Heart left ventricle (tissue), 16 donors: Measurements from ENCODE around the gene TMEM39A. TPM values are rescaled to one million over a fixed set of nuclear protein-coding genes. Genes with fewer than 3 reads are reported as not detected.
A peak's percentile ranks its signal among the peaks of the same experiment; 100 is the strongest.

Experiments used
- ATAC-seq, 4 donors: fragments of 200-7000 bp; cut with Tn5 transposase; one replicate each; pipeline ENCODE4 v1.9.1; 2020 to 2022; ENCODE audit warnings: moderate library complexity in 4 of 4, mild to moderate bottlenecking in 3 of 4, moderate number of reproducible peaks in 1 of 4
- DNase-seq, 5 donors: peaks; one replicate each; pipeline ENCODE4 v3.0.0-alpha.2; 2020
- H3K27ac ChIP-seq, 12 donors: fragments of 200-600 bp; sonication (generic) in 4 of 12; one replicate each; pipeline versions ENCODE4 v1.5.0 to v1.8.0; 2016 to 2022; ENCODE audit warnings: mild to moderate bottlenecking in 2 of 12
- H3K27me3 ChIP-seq, 9 donors: fragments of 200-600 bp; sonication (generic) in 2 of 9; one replicate each; pipeline versions ENCODE4 v1.5.1 to v1.8.0; 2016 to 2022; ENCODE audit warnings: mild to moderate bottlenecking in 3 of 9
- H3K36me3 ChIP-seq, 9 donors: fragments of 200-600 bp; sonication (generic) in 2 of 9; one replicate each; pipeline versions ENCODE4 v1.5.0 to v1.8.0; 2018 to 2022; ENCODE audit warnings: mild to moderate bottlenecking in 2 of 9
- H3K4me1 ChIP-seq, 12 donors: fragments of 200-600 bp; sonication (generic) in 4 of 12; one replicate each; pipeline versions ENCODE4 v1.5.0 to v1.8.0; 2016 to 2022; ENCODE audit warnings: mild to moderate bottlenecking in 3 of 12
- H3K4me3 ChIP-seq, 12 donors: fragments of 200-600 bp; sonication (generic) in 4 of 12; one replicate each; pipeline versions ENCODE4 v1.5.0 to v1.8.0; 2017 to 2022; ENCODE audit warnings: mild to moderate bottlenecking in 9 of 12, moderate library complexity in 4 of 12
- H3K9me3 ChIP-seq, 12 donors: fragments of 200-600 bp; sonication (generic) in 4 of 12; one replicate each; pipeline versions ENCODE4 v1.5.0 to v1.8.0; 2016 to 2022; ENCODE audit warnings: mild to moderate bottlenecking in 1 of 12
- POLR2A ChIP-seq, 2 donors: fragments of 450-650 bp; IDR thresholded peaks; one replicate each; pipeline ENCODE4 v1.6.1; 2017; ENCODE audit warnings: antibody characterized with exemption in 2 of 2, mild to moderate bottlenecking in 2 of 2, moderate library complexity in 2 of 2
- WGBS, 4 donors: extraction: QIAGEN DNeasy Blood & Tissue Kit in 2 of 4; methylation state at CpG; one replicate each; pipeline versions ENCODE4 v1.1.5 to v1.1.7; 2013 to 2018; 5-methylcytosine and 5-hydroxymethylcytosine counted together
- intact Hi-C, 10 donors: fragments of 100-400 bp; cut with DNase I; formaldehyde crosslinking; loops; one replicate each; pipeline versions ENCODE4 v1.11.1 to v1.14.2; 2022
- polyA plus RNA-seq, 2 donors: library from polyadenylated mRNA; stranded (reverse); fragments of 200-250 nt; gene quantifications; one replicate each; pipeline ENCODE4 v1.2.3, GENCODE V29; 2013
- total RNA-seq, 9 donors: library from RNA; depleted of rRNA in 2 of 9; stranded (reverse); fragments of >200 nt in 2 of 9; fragmentation: NEBNext Ultra II Directional in 3 of 9; extraction: Animal tissue kit (Norgen Biotek cat#: 25700) in 3 of 9; gene quantifications; one replicate each; pipeline versions ENCODE4 v1.1.0 to v1.2.4, GENCODE V29; 2016 to 2023
- TF ChIP-seq, protein P1 (sequence below), 12 donors: fragments of 200-600 bp; sonication (generic) in 4 of 12; IDR thresholded peaks; one replicate each; pipeline versions ENCODE4 v1.5.0 to v1.8.0; 2018 to 2022; ENCODE audit warnings: antibody characterized with exemption in 12 of 12, mild to moderate bottlenecking in 5 of 12
- donor health status: ischemic (EF 13 %, LVEDD 7.1; RV severe dilation, severe dysfunction).
- donor health status: healthy with polysubstance abuse.
- donor health status: DM: no; HTN: yes; CAD: no.
- donor health status: DM: no; HTN: no; CAD: no.
- donor health status: ischemic (EF 25% LVEDD 6.9; RV normal size, moderate dysfunction).
- donor health status: ischemic (EF 25% LVEDD 5.7; RV mildly dilated, moderate dysfunction).
- donor health status: healthy.
- donor health status: DM: yes; HTN: yes; CAD: no.
- donor health status: ischemic (EF 35%, LVEDD 5.7; RV mildly dilated, moderate dysfunction).
- donor health status: nonischemic (EF 11% LVEDD 7.7; RV severe dilation, severe dysfunction).
- donor health status: DM: yes; HTN: yes; CAD: no.
- donor health status: PGD.
- donor health status: ischemic (EF 29% LVEDD 5.4; RV normal size, mild dysfunction).
- donor health status: nonischemic (EF 23%, LVEDD 6.1; RV moderate dilation, normal function).

TMEM39A gene
- total and polyA plus RNA-seq, 11 donors, result 4.8 to 21.0 (median 15.6) TPM

GRCh38 chr3:119492128-119492527 is 28.7 kb upstream of the TMEM39A start:
- ATAC-seq, result no peak
- intact Hi-C loops, result loop anchor here in 2 of 10 donors (10.0 kb wide), 1 partner anchor 193 kb away; no protein-coding TSS in a partner anchor
- Histone ChIP-seq H3K4me3 (no peak overlapping the region), H3K27me3 (no peaks in the 10 kb centered on the region), H3K27ac (no peak overlapping the region), H3K4me1 (peaks cover 0 to 4% (median 0%) of the 10 kb centered on the region in 12 donors), H3K9me3 (no peaks in the 10 kb centered on the region), H3K36me3 (peaks cover 0 to 57% (median 30%) of the 10 kb centered on the region in 9 donors)
- TF ChIP-seq POLR2A (IDR thresholded peaks at IDR 0.05), result no peak
- TF ChIP-seq, protein P1, sequence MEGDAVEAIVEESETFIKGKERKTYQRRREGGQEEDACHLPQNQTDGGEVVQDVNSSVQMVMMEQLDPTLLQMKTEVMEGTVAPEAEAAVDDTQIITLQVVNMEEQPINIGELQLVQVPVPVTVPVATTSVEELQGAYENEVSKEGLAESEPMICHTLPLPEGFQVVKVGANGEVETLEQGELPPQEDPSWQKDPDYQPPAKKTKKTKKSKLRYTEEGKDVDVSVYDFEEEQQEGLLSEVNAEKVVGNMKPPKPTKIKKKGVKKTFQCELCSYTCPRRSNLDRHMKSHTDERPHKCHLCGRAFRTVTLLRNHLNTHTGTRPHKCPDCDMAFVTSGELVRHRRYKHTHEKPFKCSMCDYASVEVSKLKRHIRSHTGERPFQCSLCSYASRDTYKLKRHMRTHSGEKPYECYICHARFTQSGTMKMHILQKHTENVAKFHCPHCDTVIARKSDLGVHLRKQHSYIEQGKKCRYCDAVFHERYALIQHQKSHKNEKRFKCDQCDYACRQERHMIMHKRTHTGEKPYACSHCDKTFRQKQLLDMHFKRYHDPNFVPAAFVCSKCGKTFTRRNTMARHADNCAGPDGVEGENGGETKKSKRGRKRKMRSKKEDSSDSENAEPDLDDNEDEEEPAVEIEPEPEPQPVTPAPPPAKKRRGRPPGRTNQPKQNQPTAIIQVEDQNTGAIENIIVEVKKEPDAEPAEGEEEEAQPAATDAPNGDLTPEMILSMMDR (IDR thresholded peaks at IDR 0.05), result no peak
- 91 to 98% (median 94%) methylated on average over 2 of the region's 2 CpGs for WGBS, 4 donors
- no peak for DNase-seq

GRCh38 chr3:119490153-119490552 is 26.7 kb upstream of the TMEM39A start:
- DNase-seq (no peak), ATAC-seq (no peak)
- TF ChIP-seq POLR2A (IDR thresholded peaks at IDR 0.05), result no peak
- TF ChIP-seq, protein P1 (IDR thresholded peaks at IDR 0.05), result no peak
- Histone ChIP-seq H3K36me3 (peaks cover 2 to 77% (median 49%) of the 10 kb centered on the region in 9 donors), H3K27ac (no peak overlapping the region), H3K4me3 (no peak overlapping the region), H3K9me3 (no peaks in the 10 kb centered on the region), H3K4me1 (no peaks in the 10 kb centered on the region), H3K27me3 (no peaks in the 10 kb centered on the region)
- intact Hi-C loops, result loop anchor here in 2 of 10 donors (10.0 kb wide), 1 partner anchor 195 kb away; no protein-coding TSS in a partner anchor
- WGBS, 4 donors, result 87 to 97% (median 87%) methylated on average over 2 of the region's 2 CpGs

DNA sequence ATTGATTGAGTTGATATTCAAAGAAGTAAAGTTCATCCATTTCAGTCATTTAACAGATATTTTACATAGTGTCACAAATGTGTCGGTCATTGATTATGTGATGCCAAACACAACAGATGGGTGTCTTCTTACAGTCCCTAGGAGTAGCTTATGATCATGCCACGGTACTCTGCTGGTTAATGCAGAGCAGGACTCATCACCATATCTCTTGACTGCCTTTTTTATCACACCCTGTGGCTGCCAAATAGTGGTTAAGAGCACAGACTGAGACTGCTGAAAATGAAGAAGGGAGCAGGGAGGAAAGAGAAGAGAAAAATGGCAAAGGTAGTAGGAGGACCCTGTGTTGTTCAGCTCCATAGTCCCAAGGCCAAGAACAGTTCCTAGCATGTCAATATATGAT is 22.1 kb upstream of the TMEM39A start:
- H3K27ac ChIP-seq, result no peak overlapping the region
- no peaks in the 10 kb centered on the region for H3K9me3 ChIP-seq
- no peak for DNase-seq
- no peaks in the 10 kb centered on the region for H3K27me3 ChIP-seq
- TF ChIP-seq, protein P1 (IDR thresholded peaks at IDR 0.05), result no peak
- no peak for TF ChIP-seq POLR2A (IDR thresholded peaks at IDR 0.05)
- H3K4me1 ChIP-seq, result no peaks in the 10 kb centered on the region
- WGBS, 4 donors, result 74 to 82% (median 80%) methylated on average over 2 of the region's 2 CpGs
- ATAC-seq, result peak in 1 of 4 donors; percentile 36
- peaks cover 2 to 95% (median 67%) of the 10 kb centered on the region in 9 donors for H3K36me3 ChIP-seq
- intact Hi-C loops, result no loop called here
- H3K4me3 ChIP-seq, result no peak overlapping the region

- Histone ChIP-seq H3K36me3 (peaks cover 2 to 98% (median 80%) of the 10 kb centered on the region in 9 donors), H3K27ac (no peak overlapping the region), H3K4me3 (no peak overlapping the region), H3K27me3 (no peaks in the 10 kb centered on the region), H3K9me3 (no peaks in the 10 kb centered on the region), H3K4me1 (no peaks in the 10 kb centered on the region)
- ATAC-seq (no peak), DNase-seq (no peak)
- WGBS, 4 donors, result 87 to 100% (median 92%) methylated on average over 1 of the region's 1 CpG
- TF ChIP-seq, protein P1 (IDR thresholded peaks at IDR 0.05), result no peak
- TF ChIP-seq POLR2A (IDR thresholded peaks at IDR 0.05), result no peak
- intact Hi-C loops, result no loop called here
These were observed 19.7 kb upstream of the TMEM39A start for GRCh38 chr3:119483101-119483500.
